Measurements from ENCODE around the gene LAMTOR4.
"Not testable (repeated sequence)": the region's sequence is repeated elsewhere in the genome, so short reads cannot be mapped to it uniquely, and the experiment has no call there.

Gene LAMTOR4

DNA sequence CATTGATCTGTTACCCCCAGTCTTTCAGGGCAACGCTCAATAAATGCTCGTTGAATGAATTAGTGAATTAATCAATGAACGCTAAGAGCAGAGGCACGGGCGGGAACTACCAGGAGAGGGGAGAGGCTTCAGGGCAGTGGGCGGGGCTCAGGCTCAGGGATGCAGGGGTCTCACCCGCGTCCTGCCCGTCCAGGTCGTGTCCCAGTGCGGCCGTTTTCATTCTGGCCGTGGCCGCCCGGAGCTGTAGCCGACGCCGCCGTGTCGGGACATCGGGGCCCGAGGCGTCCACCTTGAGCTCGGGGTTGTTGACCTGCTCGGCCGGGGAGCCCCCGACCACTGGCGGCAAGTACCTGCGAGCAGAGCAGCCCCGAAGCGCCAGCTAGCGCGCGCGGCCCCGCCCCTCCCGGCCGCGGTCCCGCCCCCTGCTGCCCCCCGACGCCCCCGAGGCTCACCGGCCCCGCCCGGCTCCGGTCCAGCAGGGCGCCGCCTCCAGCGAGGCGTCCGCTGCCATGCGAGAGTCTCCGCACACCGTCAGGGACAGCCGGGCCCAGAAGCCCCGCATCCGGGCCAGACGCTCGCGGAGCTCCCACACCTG is 22.5 kb downstream of the LAMTOR4 start:
- no peak for DNase-seq (ENCODE audit: low read depth)

DNA sequence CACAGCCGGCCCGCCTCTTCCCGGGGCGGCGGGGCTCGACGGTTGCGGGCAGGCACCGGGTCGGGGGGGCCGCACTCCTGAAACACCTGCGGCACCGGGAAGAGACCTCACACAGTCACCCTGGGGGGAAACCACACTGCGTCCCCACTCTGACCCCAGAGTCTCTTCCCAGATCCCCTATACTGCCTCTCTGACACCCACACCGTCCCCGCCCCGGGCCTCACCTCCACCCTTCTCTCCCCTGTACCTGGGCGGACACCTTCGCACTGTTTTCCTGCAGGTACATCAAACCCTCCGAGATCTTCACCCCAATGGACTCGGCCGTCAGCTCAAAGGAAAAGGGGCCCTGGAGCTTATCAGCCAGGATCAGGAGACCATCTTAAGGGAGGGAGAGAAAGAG is 23.1 kb downstream of the LAMTOR4 start:
- DNase-seq (ENCODE audit: low read depth): no peak

DNA sequence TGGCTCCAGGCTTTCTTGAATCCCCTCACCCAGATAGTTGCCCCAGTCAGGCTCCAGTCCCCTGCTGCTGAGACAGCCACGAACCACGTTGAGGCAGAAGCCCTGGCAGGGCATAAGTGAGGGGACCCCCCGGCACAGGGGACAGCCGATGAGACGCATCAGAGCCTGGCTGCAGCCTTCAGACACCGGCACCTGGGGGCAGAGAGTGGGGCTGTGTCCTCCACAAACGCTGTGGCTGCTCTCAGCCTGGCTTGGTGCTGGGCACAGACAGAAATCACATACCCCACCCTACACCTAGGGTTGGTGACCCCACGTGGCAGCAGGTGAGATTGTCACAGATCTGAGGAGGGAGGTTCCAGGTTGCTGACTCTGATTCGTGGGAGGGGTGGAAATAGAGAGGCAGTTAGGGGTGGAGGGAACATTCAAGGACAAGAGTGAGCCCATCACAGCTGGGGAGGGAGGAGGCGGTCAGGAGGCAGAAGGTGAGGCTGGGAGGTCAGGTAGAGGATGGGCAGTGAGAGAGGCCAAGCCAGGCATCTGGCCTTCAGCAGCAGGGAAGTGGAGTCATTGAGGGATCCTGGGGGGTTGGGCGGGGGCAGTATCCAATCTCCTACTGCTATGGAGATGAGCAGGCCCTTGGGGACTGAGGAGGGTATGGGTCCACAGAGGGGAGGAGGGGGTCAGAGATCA is 25.2 kb downstream of the LAMTOR4 start:
- DNase-seq (ENCODE audit: low read depth): no peak

DNA sequence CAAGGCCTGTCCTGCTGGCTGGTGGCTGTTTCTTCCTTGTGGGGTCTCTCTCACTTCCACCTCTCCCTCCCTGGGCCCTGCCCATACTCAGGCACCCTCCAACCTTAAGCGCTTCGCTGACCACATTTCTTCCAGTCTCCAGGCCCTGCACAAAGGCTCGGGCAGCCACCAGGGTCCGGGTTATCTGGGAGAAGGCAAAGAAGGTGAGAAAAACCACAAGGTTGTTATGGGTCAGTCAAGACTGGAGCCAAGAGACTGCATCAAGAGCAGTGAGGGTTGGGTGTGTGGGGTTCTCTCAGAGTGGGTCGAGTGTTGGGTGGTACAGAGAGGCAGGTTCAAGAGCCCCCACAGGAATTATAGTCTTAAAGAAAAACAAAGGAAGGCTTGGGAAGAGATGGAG is 25.9 kb downstream of the LAMTOR4 start:
- DNase-seq (ENCODE audit: low read depth): no peak

DNA sequence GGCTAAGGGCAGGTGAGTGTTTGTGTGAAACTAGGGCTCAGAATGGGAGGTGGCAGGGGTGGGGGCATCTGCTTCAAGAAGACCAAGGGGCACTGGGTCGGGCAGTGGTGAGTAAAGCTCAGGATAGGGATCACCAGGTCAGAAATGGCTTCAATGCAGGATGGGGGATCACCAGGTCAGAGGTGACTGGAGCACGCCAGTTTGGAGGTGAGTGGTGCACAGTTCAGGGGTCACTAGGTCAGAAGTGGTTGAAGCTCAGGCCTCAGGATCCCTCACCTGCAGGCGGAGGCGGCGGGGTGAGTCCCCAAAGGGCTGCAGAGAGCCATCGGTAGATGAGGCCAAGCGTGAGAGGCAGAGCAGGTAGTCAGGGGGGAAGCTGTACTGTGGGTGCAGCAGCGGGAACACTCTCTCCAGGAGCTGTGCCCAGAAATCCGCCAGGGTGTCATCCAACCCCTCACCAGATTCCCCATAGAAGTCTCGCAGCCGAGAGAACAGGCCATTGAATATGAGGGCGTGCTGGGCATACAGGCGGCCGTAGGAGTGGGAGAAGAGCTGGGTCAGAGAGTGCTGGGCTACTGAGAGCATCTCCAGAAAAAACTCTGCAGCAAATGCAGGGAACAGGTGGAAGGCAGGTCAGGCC is 26.7 kb downstream of the LAMTOR4 start:
- no peak for DNase-seq (ENCODE audit: low read depth)

DNA sequence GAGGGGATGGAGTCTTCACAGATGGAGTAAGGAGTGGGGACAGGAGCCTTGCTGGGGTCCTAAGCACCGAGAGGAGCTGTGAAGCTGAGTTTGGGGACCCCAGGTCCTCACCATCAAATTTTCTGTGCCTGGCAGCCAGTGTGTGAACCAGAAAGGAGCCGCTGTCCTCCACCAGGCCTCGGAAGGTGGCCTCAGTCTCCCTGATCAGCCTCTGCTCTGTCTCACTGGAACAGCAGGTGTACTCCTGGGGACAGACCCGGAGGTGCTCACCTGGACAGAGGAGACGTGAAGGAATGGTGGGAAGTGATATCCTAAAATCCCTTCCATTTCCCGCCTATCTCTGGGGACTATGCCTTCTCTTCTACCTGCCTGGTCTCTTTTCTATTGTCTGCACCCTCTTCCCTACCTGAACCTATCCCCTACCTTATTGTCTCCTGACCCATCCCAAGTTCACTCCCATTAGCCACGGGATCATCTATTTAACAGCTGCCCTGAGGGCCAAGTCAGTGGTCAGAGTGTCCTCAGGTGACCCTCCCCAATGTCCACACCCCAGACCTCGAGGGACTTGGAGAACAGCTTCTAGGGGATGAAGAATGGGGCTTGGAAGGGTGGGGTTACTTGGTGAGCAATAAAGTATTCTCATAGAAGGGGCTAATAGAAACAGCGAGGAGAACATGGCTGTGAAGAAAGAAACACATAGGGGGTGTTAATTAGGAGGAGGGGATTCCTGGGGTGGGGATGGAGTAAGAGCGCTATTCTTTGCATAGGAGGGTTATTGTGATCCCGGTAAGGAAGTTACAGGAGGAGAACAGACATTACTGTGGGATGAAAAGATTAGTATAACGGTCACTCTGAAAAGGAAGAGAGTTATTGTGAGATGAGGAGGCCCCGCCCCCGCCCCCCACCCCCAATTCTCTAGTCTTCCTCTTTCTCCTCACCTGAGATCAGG is 27.7 kb downstream of the LAMTOR4 start:
- no peak for DNase-seq (ENCODE audit: low read depth)

DNA sequence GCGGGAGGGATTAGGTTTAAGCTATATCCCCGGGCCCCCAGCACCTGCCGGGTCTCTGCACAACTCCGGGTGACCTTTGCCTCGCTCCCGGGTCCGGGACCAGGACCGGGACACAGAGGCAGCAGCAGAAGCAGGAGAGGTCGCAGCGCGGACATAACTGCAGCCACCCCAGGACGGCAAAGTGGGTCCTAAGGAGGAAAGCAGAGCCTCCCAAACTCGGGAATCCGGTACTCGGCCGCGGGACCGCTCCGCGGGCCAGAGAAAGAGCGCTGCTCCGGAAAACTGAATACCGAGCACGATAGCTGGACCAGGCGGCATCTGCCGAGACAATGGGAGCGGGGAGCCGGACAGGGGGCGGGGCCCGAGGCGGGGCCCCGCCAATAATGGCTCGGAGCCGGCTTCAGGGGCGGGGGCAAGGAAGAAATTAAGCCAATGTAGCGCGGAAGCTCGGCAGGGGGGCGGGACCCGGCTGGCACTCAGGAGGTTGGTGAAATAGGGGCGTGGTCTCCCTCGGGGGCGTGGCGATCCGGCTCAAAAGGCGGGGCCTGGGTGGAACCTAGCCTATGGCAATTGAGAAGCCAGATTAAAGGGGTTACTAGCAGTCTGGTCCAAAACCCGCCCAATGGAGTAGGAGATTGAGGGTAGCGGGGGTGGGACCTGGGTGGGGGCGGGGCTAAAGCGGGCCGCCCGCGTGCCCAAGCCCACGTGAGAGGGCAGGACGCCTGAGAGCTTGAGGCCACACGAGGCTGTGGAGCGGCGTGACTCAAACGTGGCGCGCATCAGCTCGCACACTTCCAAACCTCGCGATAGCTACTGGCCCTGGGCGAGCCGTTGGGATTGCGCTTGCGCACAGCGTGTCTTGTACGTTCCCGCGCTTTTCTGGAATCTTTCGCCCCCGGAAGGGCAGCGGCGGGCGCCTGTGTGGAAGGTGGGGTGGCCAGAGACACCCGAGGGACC is 28.6 kb downstream of the LAMTOR4 start, which contains the start of the genes GPC2 and STAG3:
GPC2 (minus strand) TSS at position 337 of the 957 bp plus-strand sequence; CDS start at position 155, 182 bp downstream.
STAG3 (plus strand) TSS at position 874 of the 957 bp plus-strand sequence. CDS start 2,639 bp downstream, outside the sequence.
- peak; percentile 92 for DNase-seq (ENCODE audit: low read depth)

DNA sequence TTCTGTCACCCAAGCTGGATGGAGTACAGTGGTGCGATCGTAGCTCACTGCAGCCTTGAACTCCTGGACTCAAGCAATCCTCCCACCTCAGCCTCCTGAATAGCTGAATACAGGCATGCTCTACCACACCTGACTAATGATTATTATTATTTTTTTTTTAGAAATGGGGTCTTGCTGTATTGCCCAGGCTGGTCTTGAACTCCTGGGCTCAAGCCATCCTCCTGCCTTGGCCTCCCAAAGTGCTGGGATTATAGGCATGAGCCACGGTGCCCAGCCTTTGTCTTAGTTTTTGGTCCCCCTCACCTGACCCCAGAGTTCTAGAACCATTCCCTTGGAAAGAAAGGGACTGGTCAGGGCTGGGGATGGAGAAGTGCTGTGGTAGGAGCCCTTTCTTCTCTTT is 31.4 kb downstream of the LAMTOR4 start:
- DNase-seq (ENCODE audit: low read depth): not testable (repeated sequence)

DNA sequence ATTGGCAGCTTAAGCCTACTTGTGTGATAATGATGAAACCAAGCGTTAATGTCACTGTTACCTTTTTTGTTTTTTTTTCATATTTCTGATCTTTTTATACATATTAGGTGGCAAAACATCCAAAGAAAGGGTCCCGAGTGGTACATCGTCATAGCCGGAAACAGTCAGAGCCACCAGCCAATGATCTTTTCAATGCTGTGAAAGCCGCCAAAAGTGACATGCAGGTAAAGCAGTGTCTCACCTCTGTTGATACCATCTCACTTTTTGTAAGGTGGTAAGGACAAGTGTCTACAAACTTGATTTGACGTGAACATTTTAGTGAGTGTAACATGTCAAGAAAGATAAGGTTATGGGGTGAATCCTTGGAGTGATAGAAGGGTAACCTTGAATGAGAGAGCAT is 33.9 kb downstream of the LAMTOR4 start:
- not testable (repeated sequence) for DNase-seq (ENCODE audit: low read depth)

DNA sequence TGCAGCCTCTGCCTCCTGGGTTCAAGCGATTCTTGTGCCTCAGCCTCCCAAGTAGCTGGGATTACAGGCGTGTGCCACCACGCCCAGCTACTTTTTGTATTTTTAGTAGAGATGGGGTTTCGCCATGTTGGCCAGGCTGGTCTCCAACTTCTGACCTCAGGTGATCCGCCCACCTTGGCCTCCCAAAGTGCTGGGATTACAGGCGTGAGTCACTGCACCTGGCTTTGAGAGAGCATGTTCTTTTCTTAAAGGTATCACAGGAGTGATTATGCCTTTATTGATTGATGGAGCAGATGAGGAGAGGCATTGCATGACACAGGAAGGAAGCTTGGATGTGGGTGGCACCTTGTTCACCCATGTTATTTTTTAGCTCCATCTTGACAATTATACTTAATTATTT is 34.4 kb downstream of the LAMTOR4 start:
- not testable (repeated sequence) for DNase-seq (ENCODE audit: low read depth)

DNA sequence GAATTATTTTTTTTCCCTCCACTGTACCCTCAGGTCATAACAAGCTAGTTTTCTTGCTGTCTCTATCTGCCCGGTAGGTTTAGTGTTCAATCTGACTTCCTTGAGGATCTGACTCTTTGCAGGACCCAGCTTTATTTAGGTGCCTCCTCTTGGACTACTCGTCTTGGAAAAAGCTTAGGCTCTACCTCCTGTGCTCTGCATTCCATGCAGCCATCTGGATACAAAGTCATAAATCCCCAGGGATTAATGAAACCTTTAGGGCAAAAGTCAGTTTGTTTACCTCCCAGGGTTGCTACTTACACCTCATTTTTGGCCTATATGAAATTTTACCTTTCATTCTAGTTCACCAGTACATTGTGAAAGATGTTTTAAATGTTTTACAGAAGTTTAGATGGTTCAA is 37.0 kb downstream of the LAMTOR4 start:
- peak; percentile 10 for DNase-seq (ENCODE audit: low read depth)

DNA sequence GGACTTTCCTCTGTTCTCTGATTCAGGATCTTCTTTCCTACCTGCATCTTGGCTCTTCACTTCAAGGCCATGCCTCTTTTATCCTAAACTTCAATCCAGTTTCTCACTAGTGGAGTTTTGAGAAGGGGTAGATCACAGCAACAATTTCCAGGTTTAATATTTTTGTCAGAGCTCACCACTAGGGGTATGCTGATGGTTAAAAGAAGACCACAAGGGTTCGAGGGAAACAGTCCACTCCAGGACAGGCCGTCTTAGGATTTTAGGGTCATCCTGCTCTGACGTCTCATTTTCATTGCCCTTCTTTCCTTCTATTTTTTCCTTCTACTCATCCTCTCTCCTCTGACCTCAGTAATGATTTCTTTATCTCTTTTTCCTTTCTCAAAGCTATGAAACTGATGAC is 40.3 kb downstream of the LAMTOR4 start:
- no peak for DNase-seq (ENCODE audit: low read depth)

DNA sequence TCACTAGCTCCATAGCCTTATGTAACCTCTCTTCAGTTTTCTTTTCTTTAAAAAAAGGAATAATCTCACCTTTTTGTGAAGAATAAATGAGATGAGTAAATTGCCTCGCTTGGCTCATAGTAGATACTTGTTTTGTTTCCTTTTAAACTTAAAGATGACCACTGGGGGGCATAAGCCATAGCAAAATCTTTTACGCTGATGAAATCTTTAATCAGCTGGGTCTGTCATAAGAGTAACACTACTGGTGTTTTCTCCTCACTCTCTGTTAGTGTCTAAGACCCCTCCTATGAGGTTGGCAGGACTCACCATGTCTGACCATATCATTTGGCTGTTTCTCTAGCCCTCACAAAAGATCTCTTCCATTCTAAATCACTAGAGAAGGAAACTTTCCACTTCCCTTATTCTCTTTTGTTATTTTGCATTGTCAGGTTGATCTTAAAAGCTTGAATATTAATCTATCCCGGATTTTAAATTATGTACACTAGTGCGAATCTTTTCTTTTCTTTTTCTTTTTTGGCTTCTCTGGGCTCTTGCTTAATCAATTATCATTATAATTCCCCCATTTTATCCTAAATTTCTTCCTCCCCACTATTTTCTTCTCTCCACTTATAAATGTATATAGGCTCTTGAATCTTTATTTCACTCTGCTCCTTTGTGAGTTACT is 41.5 kb downstream of the LAMTOR4 start:
- peak; percentile 50 for DNase-seq (ENCODE audit: low read depth)

DNA sequence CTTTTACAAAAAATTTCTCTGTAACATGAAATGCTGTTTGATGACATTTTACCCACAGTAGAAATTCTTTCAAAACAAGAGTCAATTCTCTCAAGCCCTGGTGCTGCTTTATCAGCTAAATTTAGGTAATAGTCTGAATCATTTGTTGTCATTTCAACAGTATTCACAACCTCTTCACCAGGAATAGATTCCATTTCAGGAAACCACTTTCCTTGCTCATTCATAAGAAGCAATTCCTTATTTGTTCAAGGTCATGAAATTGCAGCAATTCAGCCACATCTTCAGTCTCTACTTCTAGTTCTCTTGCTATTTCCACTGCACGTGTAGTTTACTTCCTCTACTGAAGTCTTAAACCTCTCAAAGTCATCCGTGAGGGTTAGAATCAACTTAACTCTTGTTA is 43.1 kb downstream of the LAMTOR4 start:
- peak; percentile 93 for DNase-seq (ENCODE audit: low read depth)

DNA sequence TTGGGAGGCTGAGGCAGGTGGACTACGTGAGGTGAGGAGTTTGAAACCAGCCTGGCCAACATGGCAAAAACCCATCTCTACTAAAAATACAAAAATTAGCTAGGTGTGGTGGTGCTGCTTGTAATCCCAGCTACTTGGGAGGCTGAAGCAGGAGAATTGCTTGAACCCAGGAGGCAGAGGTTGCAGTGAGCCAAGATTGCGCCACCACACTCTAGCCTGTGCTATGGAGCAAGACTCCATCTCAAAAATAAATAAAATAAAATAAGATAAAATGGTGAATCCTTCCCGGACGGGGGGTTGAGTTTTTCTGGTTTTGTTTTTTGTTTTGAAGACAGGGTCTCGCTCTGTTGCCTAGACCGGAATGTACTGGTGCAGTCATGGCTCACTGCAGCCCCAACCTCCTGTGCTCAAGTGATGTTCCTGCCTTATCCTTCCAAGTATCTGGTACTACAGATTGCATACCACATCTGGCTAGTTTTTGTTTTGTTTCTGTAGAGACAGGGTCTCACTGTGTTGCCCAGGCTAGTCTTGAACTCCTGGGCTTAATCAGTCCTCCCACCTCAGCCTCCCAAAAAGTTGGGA is 43.7 kb downstream of the LAMTOR4 start:
- not testable (repeated sequence) for DNase-seq (ENCODE audit: low read depth)

DNA sequence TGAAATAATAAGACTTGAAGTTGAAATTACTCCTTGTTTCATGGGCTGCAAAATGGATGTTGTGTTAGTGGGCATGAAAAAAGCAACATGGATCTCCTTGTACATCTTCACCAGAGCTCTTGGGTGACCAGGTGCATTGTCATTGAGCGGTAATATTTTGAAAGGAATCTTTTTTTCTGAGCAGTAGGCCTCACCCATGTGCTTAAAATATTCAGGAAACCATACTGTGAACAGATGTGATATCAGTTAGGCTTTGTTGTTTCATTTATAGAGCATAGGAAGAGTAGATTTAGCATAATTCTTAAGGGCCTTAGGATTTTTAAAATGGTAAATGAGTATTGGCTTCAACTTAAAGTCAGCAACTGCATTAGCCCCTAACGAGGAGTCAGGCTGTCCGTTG is 44.3 kb downstream of the LAMTOR4 start:
- no peak for DNase-seq (ENCODE audit: low read depth)

DNA sequence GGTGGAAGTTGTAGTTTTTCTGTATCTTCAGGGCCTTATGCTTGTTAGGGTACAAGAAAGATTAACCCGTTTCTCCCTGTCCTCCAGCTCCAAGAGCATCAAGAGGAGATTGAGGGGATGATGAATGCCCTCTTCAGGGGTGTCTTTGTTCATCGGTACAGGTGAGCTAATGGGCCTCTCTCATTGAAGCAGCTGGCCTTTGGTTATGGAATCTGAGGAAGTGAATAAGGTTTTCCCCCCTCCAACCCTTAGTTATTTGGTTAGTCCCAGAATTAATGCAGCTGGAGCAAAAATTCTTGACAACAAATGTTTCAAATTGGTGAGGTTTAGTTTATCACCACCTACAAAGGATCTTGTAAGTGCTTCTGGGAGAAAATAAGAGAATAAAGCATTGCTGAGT is 46.5 kb downstream of the LAMTOR4 start:
- DNase-seq (ENCODE audit: low read depth): no peak

DNA sequence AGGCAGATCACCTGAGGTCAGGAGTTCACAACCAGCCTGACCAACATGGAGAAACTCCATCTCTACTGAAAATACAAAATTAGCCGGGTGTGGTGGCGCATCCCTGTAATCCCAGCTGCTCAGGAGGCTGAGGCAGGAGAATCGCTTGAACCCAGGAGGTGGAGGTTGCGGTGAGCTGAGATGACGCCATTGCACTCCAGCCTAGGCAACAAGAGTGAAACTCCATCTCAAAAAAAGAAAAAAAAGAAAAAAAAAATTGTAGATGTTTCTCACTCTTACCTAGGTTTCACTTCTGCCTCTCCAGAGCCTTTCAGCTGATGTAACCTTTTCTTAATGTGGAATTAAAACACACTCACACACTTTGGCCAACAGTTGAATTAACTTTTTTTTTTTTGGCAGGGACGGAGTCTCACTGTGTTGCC is 47.2 kb downstream of the LAMTOR4 start:
- DNase-seq (ENCODE audit: low read depth): not testable (repeated sequence)

DNA sequence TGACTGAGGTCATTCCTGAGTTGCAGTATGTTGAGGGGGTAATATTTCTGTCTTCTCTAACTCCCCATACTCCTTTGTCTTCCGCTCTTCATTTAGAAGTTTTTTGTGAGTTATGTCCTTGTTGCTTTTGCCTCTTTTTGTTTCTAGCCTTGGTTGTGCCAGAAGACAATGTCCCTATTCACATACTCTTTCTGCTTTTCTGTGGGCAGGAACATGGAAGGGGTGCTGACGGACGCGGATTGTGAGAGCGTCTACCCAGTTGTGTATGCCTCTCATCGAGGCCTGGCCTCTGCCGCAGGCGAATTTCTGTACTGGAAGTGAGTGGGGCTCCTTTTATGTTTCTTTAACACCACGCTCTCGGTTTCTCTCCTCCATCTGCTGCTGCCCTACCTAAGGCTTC is 49.5 kb downstream of the LAMTOR4 start:
- DNase-seq (ENCODE audit: low read depth): no peak

DNA sequence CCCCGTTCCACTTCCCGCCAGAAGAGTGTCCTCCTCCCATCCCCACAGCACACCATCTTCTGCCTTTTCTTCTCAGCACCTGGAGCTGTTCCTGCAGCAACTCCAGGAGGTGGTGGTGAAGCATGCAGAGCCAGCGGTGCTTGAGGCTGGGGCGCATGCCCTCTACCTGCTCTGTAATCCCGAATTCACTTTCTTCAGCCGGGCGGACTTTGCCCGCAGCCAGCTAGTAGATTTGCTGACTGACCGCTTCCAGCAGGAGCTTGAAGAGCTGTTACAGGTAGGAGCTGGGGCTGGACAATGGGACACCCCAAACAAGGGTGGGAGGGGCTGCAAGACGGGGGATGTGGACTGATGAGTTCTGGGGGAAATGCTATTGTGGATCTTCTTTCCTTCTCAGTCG is 52.0 kb downstream of the LAMTOR4 start:
- no peak for DNase-seq (ENCODE audit: low read depth)

All from amniotic epithelial cell (primary cell).